ENCODE results near the gene FBN3.

FBN3 gene

GRCh38 chr19:8089664-8090601 is 59.5 kb downstream of the FBN3 start:
- no peaks in the 10 kb centered on the region for H3K27me3 ChIP-seq (replicated peaks; ENCODE audit: control insufficient read depth, insufficient read depth, low read length)
- no peak for TF ChIP-seq CTCF (IDR thresholded peaks at IDR 0.05; ENCODE audit: insufficient read depth, low read length, poor library complexity, severe bottlenecking)

GRCh38 chr19:8088752-8089663 is 60.4 kb downstream of the FBN3 start:
- no peaks in the 10 kb centered on the region for H3K27me3 ChIP-seq (replicated peaks; ENCODE audit: control insufficient read depth, insufficient read depth, low read length)
- H3K4me3 ChIP-seq (replicated peaks; ENCODE audit: low read depth, low read length): no peak overlapping the region
- no peaks in the 10 kb centered on the region for H3K36me3 ChIP-seq (ENCODE audit: control insufficient read depth, insufficient read depth, low read length)
- no peak for TF ChIP-seq CTCF (IDR thresholded peaks at IDR 0.05; ENCODE audit: insufficient read depth, low read length, poor library complexity, severe bottlenecking)
- DNase-seq (ENCODE audit: extremely low read depth, insufficient read length): no peak

More at GRCh38 chr19:8089664-8090601, 59.5 kb downstream of the FBN3 start:
- Histone ChIP-seq H3K4me3 (replicated peaks; ENCODE audit: low read depth, low read length) (no peak overlapping the region), H3K36me3 (ENCODE audit: control insufficient read depth, insufficient read depth, low read length) (no peaks in the 10 kb centered on the region)
- DNase-seq (ENCODE audit: extremely low read depth, insufficient read length): no peak

- no peak overlapping the region for H3K4me3 ChIP-seq (replicated peaks; ENCODE audit: low read depth, low read length)
- no peaks in the 10 kb centered on the region for H3K27me3 ChIP-seq (replicated peaks; ENCODE audit: control insufficient read depth, insufficient read depth, low read length)
- TF ChIP-seq CTCF (IDR thresholded peaks at IDR 0.05; ENCODE audit: insufficient read depth, low read length, poor library complexity, severe bottlenecking): no peak
- no peaks in the 10 kb centered on the region for H3K36me3 ChIP-seq (ENCODE audit: control insufficient read depth, insufficient read depth, low read length)
- no peak for DNase-seq (ENCODE audit: extremely low read depth, insufficient read length)
These were observed 61.5 kb downstream of the FBN3 start for GRCh38 chr19:8087876-8088275.

GRCh38 chr19:8086849-8087248 is 62.5 kb downstream of the FBN3 start:
- Histone ChIP-seq H3K4me3 (replicated peaks; ENCODE audit: low read depth, low read length) (no peak overlapping the region), H3K27me3 (replicated peaks; ENCODE audit: control insufficient read depth, insufficient read depth, low read length) (no peaks in the 10 kb centered on the region), H3K36me3 (ENCODE audit: control insufficient read depth, insufficient read depth, low read length) (no peaks in the 10 kb centered on the region)
- no peak for DNase-seq (ENCODE audit: extremely low read depth, insufficient read length)
- TF ChIP-seq CTCF (IDR thresholded peaks at IDR 0.05; ENCODE audit: insufficient read depth, low read length, poor library complexity, severe bottlenecking): no peak

- H3K27me3 ChIP-seq (replicated peaks; ENCODE audit: control insufficient read depth, insufficient read depth, low read length): no peaks in the 10 kb centered on the region
- TF ChIP-seq CTCF (IDR thresholded peaks at IDR 0.05; ENCODE audit: insufficient read depth, low read length, poor library complexity, severe bottlenecking): no peak
- DNase-seq (ENCODE audit: extremely low read depth, insufficient read length): no peak
- H3K36me3 ChIP-seq (ENCODE audit: control insufficient read depth, insufficient read depth, low read length): no peaks in the 10 kb centered on the region
- H3K4me3 ChIP-seq (replicated peaks; ENCODE audit: low read depth, low read length): no peak overlapping the region
These were observed 63.6 kb downstream of the FBN3 start for GRCh38 chr19:8085598-8086408.

All from GM06990 (cell line).